Measurements from ENCODE around the gene FBXL19. TPM values are rescaled to one million over a fixed set of nuclear protein-coding genes. Genes with fewer than 3 reads are reported as not detected.
A peak's percentile ranks its signal among the peaks of the same experiment; 100 is the strongest.

Gene FBXL19
- total and polyA plus RNA-seq, 9 of the 15 experiments (the other 6 are each of a cell fraction or from before 2014, with no cell fraction given) = 0.13 to 48.0 (median 13.5) TPM; not detected in 1

GRCh38 chr16:30996985-30997724 is 73.8 kb downstream of the FBXL19 start (continued):
- TF ChIP-seq PRDM10 (IDR thresholded peaks at IDR 0.05; ENCODE audit: partially characterized antibody) (peak; percentile 91), NKRF (IDR thresholded peaks at IDR 0.05; ENCODE audit: borderline replicate concordance) (no peak; the same call in 1 of the 2 replicates), CBX1 (IDR thresholded peaks at IDR 0.05; ENCODE audit: low read depth) (peak; percentile 39; the same call in 1 of the 2 replicates), ZNF212 (CRISPR knock-in tag; IDR thresholded peaks at IDR 0.05) (no peak), IRF1 (CRISPR knock-in tag; IDR thresholded peaks at IDR 0.05; ENCODE audit: borderline replicate concordance) (no peak), KDM5B (IDR thresholded peaks at IDR 0.05; ENCODE audit: insufficient replicate concordance, low read depth, low read length) (peak; percentile 67), WHSC1 (IDR thresholded peaks at IDR 0.05; ENCODE audit: low read length) (no peak), TAF7 (tag; IDR thresholded peaks at IDR 0.05) (0 out of 2 replicates have a peak, but pooled peaks have one; percentile 24), NCOA2 (IDR thresholded peaks at IDR 0.05; ENCODE audit: partially characterized antibody in 2 of 2) (no peak), MAX (CRISPR knock-in tag; IDR thresholded peaks at IDR 0.05) (peak; percentile 29; the same call in 1 of the 2 replicates), ZNF77 (CRISPR knock-in tag; IDR thresholded peaks at IDR 0.05) (no peak), ZNF583 (CRISPR knock-in tag; IDR thresholded peaks at IDR 0.05) (no peak), ZFP36 (IDR thresholded peaks at IDR 0.05; ENCODE audit: low read depth, low read length, partially characterized antibody) (no peak), YY1 (IDR thresholded peaks at IDR 0.05; ENCODE audit: borderline replicate concordance in 1 of 3, control insufficient read depth in 1 of 3, extremely low read depth in 1 of 3, insufficient read depth in 3 of 3, insufficient read length in 1 of 3, insufficient replicate concordance in 2 of 3, low read depth in 1 of 3, low read length in 2 of 3) (peak in 2 of 3 experiments; percentile 54 to 85), THRB (CRISPR knock-in tag; conservative IDR thresholded peaks at IDR 0.05) (0 out of 2 replicates have a peak, but pooled peaks have one; percentile 34), GTF2F1 (IDR thresholded peaks at IDR 0.05; ENCODE audit: low read depth, low read length) (peak; percentile 27; the same call in 1 of the 2 replicates), HEY1 (CRISPR knock-in tag; IDR thresholded peaks at IDR 0.05; ENCODE audit: borderline replicate concordance) (no peak), KAT8 (IDR thresholded peaks at IDR 0.05; ENCODE audit: low read depth) (no peak)

Measured in K562 (cell line).